Lower leg skin (tissue), 4 donors: ENCODE measurements around the gene AGBL1. TPM values are rescaled to one million over a fixed set of nuclear protein-coding genes. Genes with fewer than 3 reads are reported as not detected.

ENCODE experiments used
- DNase-seq, 2 donors: peaks; one replicate each; pipeline ENCODE4 v3.0.0-alpha.2; 2019; ENCODE audit warnings: low spot score in 2 of 2
- H3K4me3 ChIP-seq: fragments of 200-600 bp; sonication (generic); 2 replicates; pipeline ENCODE4 v1.5.1; 2017; ENCODE audit warnings: mild to moderate bottlenecking, low read depth; ENCODE audit not compliant: poor library complexity, severe bottlenecking
- POLR2A ChIP-seq, 2 donors: fragments of 450-650 bp; IDR thresholded peaks; one replicate each; pipeline ENCODE4 v1.6.1; 2016 to 2017; ENCODE audit warnings: antibody characterized with exemption in 2 of 2, mild to moderate bottlenecking in 1 of 2, moderate library complexity in 1 of 2
- WGBS, 2 donors: methylation state at CpG; one replicate each; pipeline ENCODE4 v1.1.5; 2018; 5-methylcytosine and 5-hydroxymethylcytosine counted together
- intact Hi-C: fragments of 100-400 bp; cut with DNase I; formaldehyde crosslinking; loops from one replicate; pipeline ENCODE4 v1.15.0; 2023; ENCODE audit warnings: low total_unique reads
- total RNA-seq, 4 donors: library from RNA; depleted of rRNA; stranded (reverse); fragments of >200 nt; gene quantifications; one replicate each; pipeline ENCODE4 v1.1.0, GENCODE V29; 2016
- TF ChIP-seq, protein P1 (sequence below), 3 donors: fragments of 450-650 bp; IDR thresholded peaks; one replicate each; pipeline ENCODE4 v1.5.1; 2016; ENCODE audit warnings: antibody characterized with exemption in 3 of 3, mild to moderate bottlenecking in 3 of 3, moderate library complexity in 2 of 3

The AGBL1 gene
- total RNA-seq, 4 donors from 2014 or later: 0.13 to 0.91 TPM; not detected in 2

- 70 to 90% methylated on average over 1 of the region's 1 CpG for WGBS, 2 donors
- no peak for TF ChIP-seq POLR2A (IDR thresholded peaks at IDR 0.05)
- TF ChIP-seq, protein P1, sequence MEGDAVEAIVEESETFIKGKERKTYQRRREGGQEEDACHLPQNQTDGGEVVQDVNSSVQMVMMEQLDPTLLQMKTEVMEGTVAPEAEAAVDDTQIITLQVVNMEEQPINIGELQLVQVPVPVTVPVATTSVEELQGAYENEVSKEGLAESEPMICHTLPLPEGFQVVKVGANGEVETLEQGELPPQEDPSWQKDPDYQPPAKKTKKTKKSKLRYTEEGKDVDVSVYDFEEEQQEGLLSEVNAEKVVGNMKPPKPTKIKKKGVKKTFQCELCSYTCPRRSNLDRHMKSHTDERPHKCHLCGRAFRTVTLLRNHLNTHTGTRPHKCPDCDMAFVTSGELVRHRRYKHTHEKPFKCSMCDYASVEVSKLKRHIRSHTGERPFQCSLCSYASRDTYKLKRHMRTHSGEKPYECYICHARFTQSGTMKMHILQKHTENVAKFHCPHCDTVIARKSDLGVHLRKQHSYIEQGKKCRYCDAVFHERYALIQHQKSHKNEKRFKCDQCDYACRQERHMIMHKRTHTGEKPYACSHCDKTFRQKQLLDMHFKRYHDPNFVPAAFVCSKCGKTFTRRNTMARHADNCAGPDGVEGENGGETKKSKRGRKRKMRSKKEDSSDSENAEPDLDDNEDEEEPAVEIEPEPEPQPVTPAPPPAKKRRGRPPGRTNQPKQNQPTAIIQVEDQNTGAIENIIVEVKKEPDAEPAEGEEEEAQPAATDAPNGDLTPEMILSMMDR (IDR thresholded peaks at IDR 0.05): no peak
- intact Hi-C loops: no loop called here
- no peak for DNase-seq
- H3K4me3 ChIP-seq: no peak overlapping the region
Measured at GRCh38 chr15:86773736-86774135, 694.1 kb downstream of the AGBL1 start.

DNA sequence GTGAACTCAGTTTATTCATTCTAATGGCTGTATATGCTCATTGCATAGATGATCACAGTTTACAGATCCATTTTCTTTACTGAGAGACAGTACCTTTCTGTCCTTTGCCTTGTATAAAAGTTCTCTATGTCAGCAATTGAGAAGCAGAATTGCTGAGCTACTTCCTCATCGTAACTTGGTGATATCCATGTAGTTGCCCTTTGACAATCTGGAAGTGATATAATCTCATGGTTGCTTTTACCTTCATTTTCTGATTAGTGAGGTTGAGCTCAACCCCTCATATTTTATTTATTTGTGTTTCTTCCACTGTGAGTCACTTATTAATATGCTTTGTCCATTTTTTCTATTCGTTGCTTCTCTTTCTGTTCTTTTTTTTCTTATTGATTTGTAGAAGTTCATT, 696.5 kb downstream of the AGBL1 start:
- no peak overlapping the region for H3K4me3 ChIP-seq
- WGBS, 2 donors: 85 to 88% methylated on average over 2 of the region's 2 CpGs
- intact Hi-C loops: no loop called here

GRCh38 chr15:86796521-86796920, 716.9 kb downstream of the AGBL1 start:
- intact Hi-C loops: no loop called here
- TF ChIP-seq, protein P1 (IDR thresholded peaks at IDR 0.05): no peak
- TF ChIP-seq POLR2A (IDR thresholded peaks at IDR 0.05): no peak
- no peak overlapping the region for H3K4me3 ChIP-seq
- WGBS, 2 donors: 93 to 95% methylated on average over 1 of the region's 1 CpG
- DNase-seq: no peak

More for the DNA sequence above, 696.5 kb downstream of the AGBL1 start:
- TF ChIP-seq, protein P1 (IDR thresholded peaks at IDR 0.05): no peak
- TF ChIP-seq POLR2A (IDR thresholded peaks at IDR 0.05): no peak
- DNase-seq: no peak

GRCh38 chr15:86797135-86797534, 717.5 kb downstream of the AGBL1 start:
- 57 to 62% methylated on average over 3 of the region's 3 CpGs for WGBS, 2 donors
- no peak for TF ChIP-seq POLR2A (IDR thresholded peaks at IDR 0.05)
- TF ChIP-seq, protein P1 (IDR thresholded peaks at IDR 0.05): no peak
- intact Hi-C loops: no loop called here
- no peak overlapping the region for H3K4me3 ChIP-seq
- DNase-seq: no peak

GRCh38 chr15:86799226-86799625, 719.6 kb downstream of the AGBL1 start:
- no peak overlapping the region for H3K4me3 ChIP-seq
- intact Hi-C loops: no loop called here
- WGBS, 2 donors: 88 to 89% methylated on average over 3 of the region's 3 CpGs
- no peak for DNase-seq
- TF ChIP-seq, protein P1 (IDR thresholded peaks at IDR 0.05): no peak
- no peak for TF ChIP-seq POLR2A (IDR thresholded peaks at IDR 0.05)

GRCh38 chr15:86802244-86802643, 722.6 kb downstream of the AGBL1 start:
- TF ChIP-seq, protein P1 (IDR thresholded peaks at IDR 0.05): no peak
- no peak for TF ChIP-seq POLR2A (IDR thresholded peaks at IDR 0.05)
- DNase-seq: no peak
- intact Hi-C loops: no loop called here
- no peak overlapping the region for H3K4me3 ChIP-seq
- 90 to 91% methylated on average over 3 of the region's 3 CpGs for WGBS, 2 donors
